ENCODE measurements around the gene KLHL3.
A peak's percentile ranks its signal among the peaks of the same experiment; 100 is the strongest.
"Not testable (repeated sequence)": the region's sequence is repeated elsewhere in the genome, so short reads cannot be mapped to it uniquely, and the experiment has no call there.

KLHL3 gene

GRCh38 chr5:137668637-137669036 is 67.3 kb downstream of the KLHL3 start:
- no peak for DNase-seq (ENCODE audit: low spot score)

GRCh38 chr5:137667341-137667740 is 68.5 kb downstream of the KLHL3 start:
- no peak for DNase-seq (ENCODE audit: low spot score)

- no peak for DNase-seq (ENCODE audit: low spot score)
Measured at GRCh38 chr5:137666901-137667300, 69.0 kb downstream of the KLHL3 start.

DNA sequence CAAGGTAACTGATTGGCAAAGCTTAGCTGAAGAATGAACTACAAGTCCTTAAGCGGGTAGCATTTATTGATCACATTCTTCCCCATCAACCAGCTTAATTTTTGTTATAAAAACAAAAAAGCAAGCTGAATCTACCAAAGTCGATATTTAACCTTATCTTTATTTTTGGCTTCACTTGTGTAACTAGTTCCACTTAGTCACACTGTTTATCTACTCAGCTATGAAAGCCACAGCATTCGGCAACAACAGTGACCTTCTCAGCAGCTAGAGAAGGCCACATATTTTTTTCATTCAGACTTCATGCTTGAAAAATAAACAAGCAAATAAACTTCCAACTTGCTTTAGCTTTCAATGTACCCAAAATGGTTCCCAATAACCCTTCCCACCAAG is 69.4 kb downstream of the KLHL3 start:
- no peak for DNase-seq (ENCODE audit: low spot score)

DNA sequence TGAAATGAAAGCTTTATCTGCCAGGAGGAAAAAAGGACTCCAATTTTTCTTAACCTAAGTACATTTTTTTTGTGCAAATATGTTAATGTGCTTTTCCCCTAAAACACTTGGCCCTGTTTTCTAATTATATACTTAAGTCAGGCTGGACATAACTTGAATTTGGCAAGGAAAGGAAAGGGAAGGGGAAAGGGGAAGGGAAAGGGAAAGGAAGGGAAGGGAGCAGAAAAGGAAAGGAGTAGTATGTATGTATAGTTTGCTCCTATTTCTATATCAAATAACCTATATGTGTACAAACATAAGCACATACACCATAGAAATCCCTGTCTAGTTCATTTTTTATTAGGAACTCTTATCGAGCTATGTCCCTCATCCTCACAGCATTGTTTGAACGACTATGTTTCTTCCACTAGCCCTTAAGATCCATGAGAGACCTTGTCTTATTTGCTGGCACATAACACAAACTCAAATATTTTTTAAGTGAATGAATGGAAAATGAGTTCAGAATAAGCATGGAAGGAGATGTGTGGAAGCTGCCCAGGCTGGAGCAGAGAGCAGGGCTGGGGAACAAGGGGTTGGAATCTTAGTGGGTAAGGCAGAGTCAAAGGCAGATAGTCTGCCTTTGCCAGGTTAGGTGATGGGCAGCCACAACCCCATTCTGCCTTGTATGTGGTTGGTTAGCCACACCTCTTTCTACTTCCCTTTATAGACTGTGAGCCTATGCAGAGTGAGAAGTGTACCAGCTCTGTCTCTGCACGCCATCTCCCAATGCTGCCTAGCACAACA is 70.0 kb downstream of the KLHL3 start:
- peak; percentile 58 for DNase-seq (ENCODE audit: low spot score)

DNA sequence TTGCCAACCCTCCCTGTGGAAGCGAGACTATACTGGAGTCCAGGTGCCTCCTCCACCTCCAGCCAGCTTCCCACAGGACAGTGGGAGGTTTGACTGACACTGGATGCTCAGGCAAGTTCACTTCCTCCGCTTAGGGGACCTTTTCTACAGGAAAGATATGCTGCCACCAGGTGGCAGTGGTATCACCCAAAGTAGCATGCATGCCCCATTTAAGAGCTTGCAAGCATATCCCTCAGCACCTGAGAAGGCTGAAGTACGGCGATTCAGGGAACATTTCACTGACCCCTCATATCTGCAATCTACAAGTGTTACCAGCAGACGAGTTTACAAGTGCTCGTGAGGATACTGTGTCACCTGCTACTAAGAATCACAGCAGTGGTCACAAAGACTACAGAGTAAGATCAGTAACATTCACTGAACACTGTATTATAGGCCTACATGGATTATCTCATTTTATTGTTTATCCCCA is 75.5 kb downstream of the KLHL3 start:
- peak; percentile 73 for DNase-seq (ENCODE audit: low spot score)

GRCh38 chr5:137659209-137659608 is 76.7 kb downstream of the KLHL3 start:
- DNase-seq (ENCODE audit: low spot score): no peak

- DNase-seq (ENCODE audit: low spot score): no peak
Measured at GRCh38 chr5:137658324-137658723, 77.6 kb downstream of the KLHL3 start.

DNA sequence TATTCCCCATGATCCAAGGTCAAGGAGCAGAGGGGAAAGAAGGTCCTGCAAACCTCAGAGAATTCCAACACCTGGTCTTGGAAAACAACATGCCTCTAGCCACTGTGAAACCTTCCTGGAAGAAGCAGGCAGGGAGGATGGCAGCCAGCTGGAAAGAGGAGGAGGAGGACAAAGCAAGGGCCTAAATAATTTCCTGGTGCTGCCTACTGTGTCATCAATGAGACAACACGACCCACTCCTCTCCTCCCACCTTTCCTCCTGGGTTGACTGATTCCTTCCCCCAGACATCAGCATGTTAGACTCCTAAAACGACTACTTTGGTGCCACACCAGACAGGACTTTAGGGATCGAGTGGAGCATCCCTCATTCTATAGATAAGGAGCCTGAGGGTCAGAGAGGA is 78.8 kb downstream of the KLHL3 start:
- no peak for DNase-seq (ENCODE audit: low spot score)

DNA sequence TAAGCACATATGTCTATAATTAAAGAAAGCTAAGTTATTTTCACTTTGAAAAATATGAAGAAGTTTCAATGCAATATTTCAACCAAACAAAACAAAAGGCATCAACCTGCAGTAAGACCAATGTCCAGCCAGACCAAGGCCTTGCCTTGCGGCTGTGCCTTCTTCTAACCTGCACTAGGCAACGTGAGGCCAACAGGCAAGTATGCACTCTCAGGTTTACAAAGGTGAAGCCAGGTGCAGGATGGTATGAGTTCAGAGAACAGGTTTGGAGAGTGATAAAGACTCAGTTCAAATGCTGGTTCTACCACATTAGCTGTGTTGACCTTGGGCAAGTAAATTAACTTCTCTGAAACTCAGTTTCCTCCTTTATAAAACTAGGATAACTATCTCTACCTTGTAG is 79.3 kb downstream of the KLHL3 start:
- no peak for DNase-seq (ENCODE audit: low spot score)

DNA sequence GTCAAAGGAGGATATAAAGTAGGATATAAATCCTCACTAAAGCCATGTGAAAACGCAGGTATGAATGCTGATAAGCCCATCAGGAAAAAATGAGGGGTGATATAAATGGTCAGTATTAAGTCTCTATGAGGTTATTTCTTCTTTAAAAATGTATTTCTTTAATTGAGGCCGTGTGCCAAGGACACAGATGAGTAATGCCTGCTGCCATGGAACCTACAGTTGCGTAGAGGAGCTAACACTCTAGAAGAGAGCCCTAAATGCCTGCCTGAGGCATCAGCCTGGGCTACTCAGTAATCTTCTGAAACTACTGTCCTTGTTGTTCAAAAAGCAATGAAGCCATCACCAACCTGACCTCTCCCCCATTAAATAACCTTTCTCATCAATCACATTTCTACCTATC is 84.9 kb downstream of the KLHL3 start:
- DNase-seq (ENCODE audit: low spot score): no peak

- DNase-seq (ENCODE audit: low spot score): no peak
Measured at GRCh38 chr5:137649228-137649935, 86.5 kb downstream of the KLHL3 start.

DNA sequence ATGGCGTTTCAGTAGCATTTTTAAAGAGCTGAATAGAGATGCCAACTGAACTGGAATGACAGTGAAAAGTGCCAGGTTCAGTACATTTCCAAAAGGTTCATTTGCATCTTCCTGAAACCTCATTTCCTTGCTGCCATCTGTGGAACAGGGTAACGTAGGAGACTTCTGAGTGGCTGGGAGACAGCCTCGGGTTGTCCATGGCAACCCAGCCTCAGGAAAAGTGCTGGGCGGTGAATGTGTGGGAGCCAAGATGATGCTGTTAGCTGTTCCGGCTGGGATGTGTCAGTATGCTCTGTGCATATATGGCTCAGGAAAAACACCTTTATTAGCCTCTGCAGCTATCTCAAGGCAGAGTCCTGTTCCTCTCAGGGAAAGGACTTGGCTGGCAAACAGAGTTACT is 87.5 kb downstream of the KLHL3 start:
- DNase-seq (ENCODE audit: low spot score): no peak

GRCh38 chr5:137647401-137647800 is 88.5 kb downstream of the KLHL3 start:
- DNase-seq (ENCODE audit: low spot score): no peak

DNA sequence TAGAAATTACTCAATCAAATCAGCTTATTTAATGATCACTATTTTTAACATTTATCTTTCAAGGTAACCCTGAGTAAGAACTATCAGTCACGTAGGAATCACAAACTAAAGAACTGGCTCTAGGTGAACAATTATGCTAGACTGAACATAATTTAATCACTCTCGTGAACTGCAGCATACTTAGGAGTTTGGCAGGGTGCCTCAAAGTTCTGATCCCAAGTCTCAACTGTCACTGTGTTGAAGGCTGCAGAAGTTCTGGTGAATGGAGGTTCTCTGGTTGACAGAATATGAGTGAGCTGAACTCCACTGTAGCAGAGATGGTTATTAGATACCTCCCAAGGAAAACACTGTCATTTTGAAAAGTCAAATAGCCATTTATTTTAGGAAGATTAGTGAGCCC is 89.1 kb downstream of the KLHL3 start:
- no peak for DNase-seq (ENCODE audit: low spot score)

- not testable (repeated sequence) for DNase-seq (ENCODE audit: low spot score)
Measured at GRCh38 chr5:137643081-137643480, 92.8 kb downstream of the KLHL3 start.

DNA sequence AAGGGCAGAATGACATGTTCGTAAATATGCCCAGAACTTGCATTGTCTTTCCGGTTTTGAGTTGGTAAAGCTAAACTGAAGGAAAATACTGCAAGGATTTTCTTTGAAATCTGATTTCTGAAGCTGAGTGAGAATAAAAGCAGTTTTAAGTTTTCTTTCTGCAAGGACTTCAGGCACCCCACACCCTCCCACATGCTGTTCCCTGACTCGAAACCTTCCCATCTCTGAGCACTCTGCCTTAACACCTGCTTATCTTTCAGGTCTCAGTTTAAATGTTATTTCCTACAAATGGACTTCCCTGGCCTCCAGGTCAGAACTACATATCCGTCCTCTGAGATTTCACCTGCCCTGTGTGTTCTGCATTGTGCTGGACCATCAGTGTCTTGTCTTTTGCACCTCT is 93.8 kb downstream of the KLHL3 start:
- no peak for DNase-seq (ENCODE audit: low spot score)

- DNase-seq (ENCODE audit: low spot score): no peak
Measured at GRCh38 chr5:137641148-137641547, 94.7 kb downstream of the KLHL3 start.

- no peak for DNase-seq (ENCODE audit: low spot score)
Measured at GRCh38 chr5:137639645-137640044, 96.2 kb downstream of the KLHL3 start.

- no peak for DNase-seq (ENCODE audit: low spot score)
Measured at GRCh38 chr5:137638841-137639240, 97.0 kb downstream of the KLHL3 start.

GRCh38 chr5:137636830-137637714 is 98.8 kb downstream of the KLHL3 start:
- no peak for DNase-seq (ENCODE audit: low spot score)

GRCh38 chr5:137636099-137636498 is 99.8 kb downstream of the KLHL3 start:
- no peak for DNase-seq (ENCODE audit: low spot score)

DNA sequence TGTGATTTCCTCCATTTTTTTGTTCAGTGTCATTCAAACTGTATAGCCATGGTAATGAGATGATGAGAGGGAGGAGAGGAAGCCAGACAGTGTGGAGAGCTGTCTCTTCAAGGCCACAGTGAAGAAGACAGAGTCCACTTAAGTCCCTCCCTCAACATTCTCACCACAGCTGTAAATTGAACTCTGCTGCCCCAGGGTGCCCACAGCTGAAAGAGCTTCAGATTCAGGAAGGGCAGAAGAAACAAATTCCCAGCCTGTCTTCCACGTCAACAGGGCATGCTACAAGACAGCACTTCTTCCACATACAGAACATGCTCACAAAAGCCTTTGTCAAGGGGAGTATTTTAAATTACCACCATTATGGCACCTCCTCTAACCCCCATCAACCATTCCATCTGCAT is 100.4 kb downstream of the KLHL3 start:
- no peak for DNase-seq (ENCODE audit: low spot score)

All from CD4-positive, alpha-beta T cell treated with Interleukin-6 at 100 ng/mL for 8 hours (primary cell).